Activated T-helper 9 cell treated with anti-CD3 and anti-CD28 coated beads, Interleukin-2, amount 50 U/mL, for 16 hours (primary cell): ENCODE data around the gene TNFAIP2.

ENCODE experiments used
- DNase-seq: peaks from one replicate; pipeline ENCODE4 v3.0.0-alpha.2; 2020; ENCODE audit warnings: low read depth

Gene TNFAIP2

GRCh38 chr14:103122947-103123633 is at the start of gene TNFAIP2:
TNFAIP2 (plus strand) TSS chr14:103123461; CDS start chr14:103126458, 2,997 bp downstream.
- no peak for DNase-seq

GRCh38 chr14:103073876-103074728 is 49.2 kb upstream of the TNFAIP2 start:
- DNase-seq = no peak

DNA sequence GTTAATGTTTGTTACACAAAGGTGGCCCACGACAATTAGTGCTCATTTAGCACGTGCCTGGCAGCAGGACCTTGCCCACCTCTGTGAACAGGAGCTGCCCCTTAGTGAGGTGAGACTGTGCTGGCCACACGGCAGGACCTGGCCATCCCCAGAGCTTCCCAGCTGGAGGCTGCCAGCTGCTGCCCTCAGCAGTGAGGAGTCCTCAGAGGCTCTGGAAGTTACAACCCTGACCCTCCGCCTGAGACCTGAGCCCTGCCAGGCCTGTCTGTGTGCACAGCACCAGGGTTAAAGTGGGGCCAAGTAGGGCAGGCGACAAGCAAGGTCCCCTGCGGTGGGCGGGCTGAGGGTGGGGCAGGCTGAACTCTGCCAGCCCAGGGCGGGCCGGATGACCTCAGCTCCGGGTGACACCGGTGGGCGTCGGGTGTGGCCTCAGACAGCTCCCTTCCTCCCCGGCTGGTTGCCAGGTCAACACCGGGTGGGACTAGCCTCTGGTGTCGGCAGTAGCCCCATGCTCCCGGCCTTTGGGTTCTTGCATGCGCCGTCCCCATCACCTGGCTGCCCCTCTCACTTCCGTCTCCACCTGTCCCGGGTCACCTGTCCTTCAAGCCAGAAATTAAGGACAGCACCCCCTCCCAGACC is 48.4 kb upstream of the TNFAIP2 start:
- no peak for DNase-seq

DNA sequence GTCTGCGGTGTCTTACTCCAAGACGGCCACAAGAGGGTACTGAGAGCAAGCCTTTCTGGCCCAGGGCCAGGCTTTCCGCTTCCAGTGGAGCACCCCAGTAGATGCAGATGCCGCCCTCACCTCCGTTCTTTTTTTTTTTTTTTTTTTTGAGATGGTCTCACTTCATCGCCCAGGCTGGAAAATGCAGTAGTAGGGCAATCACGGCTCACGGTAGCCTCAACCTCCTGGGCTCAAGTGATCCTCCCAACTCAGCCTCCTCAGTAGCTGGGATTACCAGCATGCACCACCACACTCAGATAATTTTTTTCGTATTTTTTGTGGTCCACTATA is 44.9 kb upstream of the TNFAIP2 start:
- DNase-seq = peak; percentile 59

- DNase-seq = no peak
Measured at GRCh38 chr14:103078860-103079587, 44.2 kb upstream of the TNFAIP2 start.

DNA sequence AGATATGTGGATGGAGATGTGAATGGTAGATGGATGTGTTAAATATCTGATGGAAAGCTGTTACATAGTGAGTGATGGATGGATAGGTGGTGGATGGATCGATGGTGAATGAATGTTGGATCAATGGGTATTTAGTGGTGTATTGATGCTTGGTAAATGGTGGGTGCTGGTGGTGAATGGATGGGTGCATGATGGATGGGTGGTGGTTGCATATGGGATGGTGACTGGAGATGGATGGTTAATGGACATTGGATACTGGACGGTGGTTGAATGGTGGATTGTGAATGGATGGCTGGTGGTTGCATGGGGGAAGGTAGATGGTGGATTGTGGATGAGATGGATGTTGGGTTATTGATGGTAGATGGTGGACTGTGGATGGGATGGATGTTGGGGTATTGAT is 41.3 kb upstream of the TNFAIP2 start:
- no peak for DNase-seq

GRCh38 chr14:103084021-103084919 is 39.0 kb upstream of the TNFAIP2 start, which contains the start of gene LBHD2:
LBHD2 (plus strand) TSS chr14:103084210; CDS start chr14:103086013, 1,803 bp downstream.
- no peak for DNase-seq

GRCh38 chr14:103085106-103086091 is 37.9 kb upstream of the TNFAIP2 start:
- no peak for DNase-seq

- DNase-seq = no peak
Measured at GRCh38 chr14:103086771-103087342, 36.4 kb upstream of the TNFAIP2 start.

DNA sequence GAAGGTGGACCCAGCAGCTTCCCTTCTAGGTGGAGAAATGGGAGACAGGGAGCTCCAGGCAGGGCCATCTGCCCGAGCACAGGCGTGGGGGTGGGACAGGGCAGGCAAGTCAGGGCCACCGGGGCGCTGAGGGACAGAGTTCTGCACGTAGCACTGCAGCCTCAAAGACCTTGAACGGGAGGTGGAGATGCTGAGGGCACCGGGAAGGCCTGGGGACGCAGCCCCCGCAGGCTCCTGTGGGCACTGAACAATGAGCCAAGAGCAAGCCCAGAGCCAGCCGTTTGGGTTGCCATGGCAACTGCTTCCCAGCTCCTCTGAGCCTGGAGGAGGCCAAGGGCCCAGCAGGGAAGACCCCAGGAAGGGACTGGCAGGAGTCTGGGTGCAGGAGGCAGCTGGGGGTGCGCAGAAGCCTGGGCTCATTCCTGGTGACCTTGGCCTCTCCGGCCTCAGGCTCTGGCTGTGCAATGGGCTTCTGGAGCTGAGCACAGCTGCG is 35.9 kb upstream of the TNFAIP2 start:
- no peak for DNase-seq

GRCh38 chr14:103088921-103089320 is 34.3 kb upstream of the TNFAIP2 start:
- no peak for DNase-seq

DNA sequence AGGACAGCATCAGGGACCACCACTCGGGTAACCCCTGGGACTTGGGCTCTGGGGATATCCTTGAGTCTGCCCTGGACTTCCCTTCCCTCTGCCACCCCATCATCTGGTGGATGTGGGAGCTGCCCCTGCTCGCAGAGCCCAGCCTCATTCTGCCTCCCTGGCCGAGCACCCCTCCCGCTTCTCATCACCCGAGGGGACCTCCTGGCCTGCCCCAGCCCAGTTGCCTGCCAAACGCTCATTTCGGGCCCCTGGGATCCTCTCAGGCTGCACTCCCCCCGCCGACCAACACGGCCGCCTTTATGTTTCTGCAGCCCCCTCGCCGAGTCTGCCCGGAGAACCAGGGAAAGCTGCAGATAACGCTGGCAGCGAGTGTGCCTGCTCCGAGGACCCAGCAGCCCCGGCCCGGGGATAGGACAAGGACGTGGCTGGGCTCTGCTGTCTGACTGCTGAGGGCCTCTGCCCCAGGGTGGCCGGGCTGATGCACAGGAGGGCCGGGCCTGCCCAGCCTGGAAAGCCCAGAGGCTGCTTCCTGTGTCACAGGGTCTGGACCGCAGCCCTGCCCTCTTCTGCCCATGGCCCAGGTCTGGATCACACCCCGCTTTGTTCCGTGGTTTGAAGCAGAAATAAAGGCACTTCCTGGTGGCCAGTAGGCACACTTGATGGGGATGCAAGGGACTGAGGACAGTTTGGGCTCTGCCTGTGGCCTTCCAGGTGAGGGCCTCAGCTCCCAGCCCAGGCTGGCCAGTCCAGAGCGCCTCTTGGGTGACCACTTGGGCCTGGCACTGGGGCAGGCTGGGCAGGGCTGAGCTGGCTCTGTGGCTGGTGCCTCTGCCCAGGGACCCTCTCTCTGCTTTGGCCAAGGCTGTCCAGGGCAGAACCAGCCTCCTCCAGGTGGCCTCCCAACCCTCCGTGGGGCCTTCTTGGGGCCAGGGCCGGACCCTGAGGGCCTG is 33.6 kb upstream of the TNFAIP2 start:
- no peak for DNase-seq

- no peak for DNase-seq
Measured at GRCh38 chr14:103090481-103091020, 32.7 kb upstream of the TNFAIP2 start.

DNA sequence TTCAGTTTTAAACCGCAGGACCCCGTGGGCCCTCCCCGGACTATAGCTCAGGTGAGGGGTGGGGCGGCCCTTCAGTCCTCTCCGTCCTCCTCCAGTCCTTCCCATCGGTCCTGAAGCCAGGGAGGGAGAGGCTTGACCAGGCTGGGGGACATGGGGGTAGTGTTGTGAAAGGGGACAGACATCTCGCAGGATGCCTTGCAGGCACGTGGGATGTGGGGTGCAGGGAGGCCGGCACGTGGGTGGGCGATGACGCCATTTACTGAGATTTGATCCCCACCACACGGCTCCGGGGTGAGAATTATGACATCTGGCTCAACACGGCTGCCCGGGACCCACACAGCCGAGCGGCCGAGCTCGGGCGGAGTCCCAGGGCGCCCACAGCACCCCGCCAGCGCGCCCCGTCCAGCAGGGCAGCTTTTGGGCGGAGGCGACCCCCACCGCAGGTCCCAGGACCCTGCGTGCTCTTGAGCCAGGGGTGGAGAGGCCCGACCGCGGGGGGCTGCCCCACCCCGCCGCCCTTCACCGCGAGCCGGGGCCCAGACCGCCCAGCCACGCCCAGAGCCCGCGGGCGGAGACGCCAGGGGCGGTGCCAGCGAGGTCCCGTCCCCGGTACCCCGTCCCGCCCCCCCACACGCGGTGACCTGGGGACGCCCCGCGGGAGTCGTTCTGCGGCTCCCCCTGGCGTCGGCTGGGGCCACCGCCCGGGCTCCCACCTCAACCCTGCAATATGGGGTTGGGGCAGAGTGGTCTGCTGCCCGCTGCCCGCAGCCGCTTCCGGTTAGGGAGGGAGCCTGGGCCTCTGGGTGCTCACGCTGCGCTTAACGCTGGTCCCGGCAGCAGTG is 32.0 kb upstream of the TNFAIP2 start:
- DNase-seq = peak; percentile 67

- DNase-seq = no peak
Measured at GRCh38 chr14:103091883-103092222, 31.4 kb upstream of the TNFAIP2 start.

DNA sequence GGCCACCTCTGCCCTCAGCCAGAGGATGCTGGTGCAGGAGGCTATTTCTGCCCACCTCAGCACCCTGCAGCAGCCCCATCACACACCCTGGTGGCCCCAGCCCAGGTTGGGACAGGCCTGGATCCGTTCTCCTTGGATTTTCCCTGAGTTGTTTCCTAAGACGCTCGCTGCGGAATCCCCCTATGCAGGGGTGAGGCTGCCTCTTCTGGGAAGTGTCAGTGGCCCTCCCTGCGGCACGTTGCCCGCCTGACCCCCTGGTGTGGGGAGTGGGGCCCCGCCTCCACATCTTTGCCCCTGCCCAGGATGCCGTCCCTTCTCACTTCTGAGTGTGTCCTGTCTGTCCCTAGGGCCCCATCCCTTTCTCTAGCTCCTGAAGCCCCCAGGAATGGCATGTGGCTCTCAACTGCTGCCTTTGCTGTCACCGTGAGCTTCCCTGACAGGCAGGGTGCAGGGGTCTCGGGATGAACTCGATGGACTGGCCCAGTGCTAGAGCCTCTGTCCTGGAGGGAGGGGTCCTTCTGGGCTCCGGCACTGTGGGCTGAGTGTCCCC is 29.3 kb upstream of the TNFAIP2 start:
- no peak for DNase-seq
